GM19324 (cell line): Measurements from ENCODE around the gene RC3H2.
"Not testable (repeated sequence)": the region's sequence is repeated elsewhere in the genome, so short reads cannot be mapped to it uniquely, and the experiment has no call there.

Source experiments
- ATAC-seq: cut with Tn5 transposase; IDR thresholded peaks from one replicate; pipeline ENCODE4 v1.9.1; 2021; ENCODE audit warnings: mild to moderate bottlenecking, moderate library complexity; ENCODE audit not compliant: unreplicated experiment, low FRiP score

The RC3H2 gene

DNA sequence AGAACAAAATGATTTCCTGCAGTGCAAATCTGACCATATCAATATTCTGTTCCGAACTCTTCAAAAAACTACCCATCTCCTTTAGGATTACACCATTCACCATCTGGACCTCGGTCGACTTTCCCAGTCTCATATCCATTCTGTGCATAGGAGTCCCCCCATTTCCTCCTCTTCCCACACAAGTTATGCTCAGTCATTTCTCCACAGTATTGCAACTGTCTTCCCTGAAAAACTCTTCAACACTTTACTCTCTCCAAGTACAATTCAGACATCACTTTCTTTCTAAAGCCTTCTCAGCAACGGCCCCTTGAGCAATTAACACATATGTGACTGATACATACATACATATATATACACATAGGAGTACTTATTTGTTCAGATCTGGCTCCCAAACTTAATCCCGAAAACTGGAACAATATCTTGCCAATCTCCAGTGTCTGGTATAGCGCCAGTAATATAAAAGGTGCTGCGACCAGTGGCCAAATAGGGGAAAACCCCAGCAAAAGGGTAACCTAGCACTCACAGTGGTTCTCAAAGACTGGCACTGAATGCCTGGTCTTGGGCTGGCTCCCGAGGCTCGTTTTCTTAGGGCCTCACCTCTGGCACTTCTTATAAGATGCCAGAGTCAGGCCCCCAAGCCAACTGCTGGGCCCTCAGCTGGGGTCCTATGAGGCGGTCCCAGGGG is 25.5 kb upstream of the RC3H2 start:
- ATAC-seq, result no peak

GRCh38 chr9:122929796-122930354 is 24.7 kb upstream of the RC3H2 start:
- ATAC-seq, result no peak

DNA sequence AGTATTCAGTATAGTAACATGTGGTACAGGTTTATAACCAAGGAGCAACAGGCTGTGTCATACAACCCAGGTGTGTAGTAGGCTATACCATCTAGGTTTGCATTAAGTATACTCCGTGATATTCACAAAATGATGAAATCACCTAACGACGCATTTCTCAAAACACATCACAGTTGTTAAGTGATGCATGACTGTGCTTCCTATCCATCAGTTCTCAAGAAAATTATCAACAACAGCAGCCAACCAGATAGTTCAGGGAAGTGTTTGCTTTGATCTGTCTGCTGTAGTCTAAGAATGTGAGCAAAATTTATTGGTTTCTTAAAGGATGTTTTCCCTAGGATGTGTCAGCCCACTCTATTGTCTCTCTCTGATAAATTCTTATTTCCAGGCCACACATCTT is 18.8 kb upstream of the RC3H2 start:
- ATAC-seq, result no peak

GRCh38 chr9:122922713-122923112 is 17.6 kb upstream of the RC3H2 start:
- no peak for ATAC-seq

- ATAC-seq, result no peak
These were observed 13.2 kb upstream of the RC3H2 start for GRCh38 chr9:122918310-122918709.

DNA sequence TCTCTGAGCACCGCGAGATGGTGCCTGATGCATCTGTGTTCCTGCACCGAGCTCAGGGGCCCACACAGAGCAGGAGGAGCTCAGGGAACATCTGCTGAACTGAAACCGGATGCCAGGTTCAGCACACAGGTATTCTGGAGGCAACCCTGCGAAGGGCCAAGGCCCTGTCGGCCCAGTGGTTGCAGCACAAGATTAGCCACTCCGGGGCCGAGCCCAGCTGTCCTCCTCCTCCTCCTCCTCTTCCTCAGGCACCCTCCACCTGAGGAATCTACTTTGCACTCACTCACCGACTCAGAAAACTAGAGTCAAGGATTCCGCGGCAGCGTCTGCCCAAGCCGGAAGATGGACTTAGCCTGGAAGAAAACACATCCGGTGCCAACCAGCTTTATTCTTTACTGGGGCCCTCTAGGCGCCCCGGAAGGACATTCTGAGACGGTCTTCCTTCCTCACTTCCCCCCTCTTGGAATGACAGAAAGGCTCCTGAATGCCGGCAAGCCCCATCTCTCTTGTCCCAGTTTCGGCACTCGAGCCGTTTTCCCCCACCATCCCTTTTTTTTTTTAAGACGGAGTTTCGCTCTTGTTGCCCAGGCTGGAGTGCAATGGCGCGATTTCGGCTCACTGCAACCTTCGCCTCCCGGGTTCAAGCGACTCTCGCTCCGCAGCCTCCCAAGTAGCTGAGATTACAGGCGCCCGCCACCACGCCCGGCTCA is 8.0 kb upstream of the RC3H2 start, which contains the start of gene ZBTB6:
TSS of gene ZBTB6 (minus strand) at position 360 of the 710 bp plus-strand sequence. CDS start 1,251 bp downstream, outside the sequence.
- ATAC-seq, result peak; percentile 96

GRCh38 chr9:122912671-122912963 is 7.5 kb upstream of the RC3H2 start:
- no peak for ATAC-seq

DNA sequence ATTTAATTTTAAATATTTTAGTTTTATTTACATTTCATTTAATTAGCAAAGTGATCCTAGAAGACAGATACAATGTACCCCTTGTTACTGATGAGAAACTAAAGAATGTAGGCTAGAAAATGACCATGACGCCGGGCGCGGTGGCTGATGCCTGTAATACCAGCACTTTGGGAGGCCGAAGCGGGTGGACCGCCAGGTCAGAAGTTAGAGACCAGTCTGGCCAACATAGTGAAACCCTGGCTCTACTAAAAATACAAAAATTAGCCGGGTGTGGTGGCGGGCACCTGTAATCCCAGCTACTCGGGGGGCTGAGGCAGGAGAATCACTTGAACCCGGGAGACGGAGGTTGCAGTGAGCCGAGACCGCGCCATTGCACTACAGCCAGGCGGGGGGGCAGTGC is 963 bp upstream of the RC3H2 start:
- ATAC-seq, result not testable (repeated sequence)

GRCh38 chr9:122904466-122904822 is 715 bp downstream of the RC3H2 start:
- ATAC-seq, result peak; percentile 21

GRCh38 chr9:122900791-122901190 is 4.4 kb downstream of the RC3H2 start:
- no peak for ATAC-seq

- ATAC-seq, result no peak
These were observed 7.2 kb downstream of the RC3H2 start for GRCh38 chr9:122897969-122898368.

- ATAC-seq, result no peak
These were observed 16.7 kb downstream of the RC3H2 start for GRCh38 chr9:122888480-122888879.

DNA sequence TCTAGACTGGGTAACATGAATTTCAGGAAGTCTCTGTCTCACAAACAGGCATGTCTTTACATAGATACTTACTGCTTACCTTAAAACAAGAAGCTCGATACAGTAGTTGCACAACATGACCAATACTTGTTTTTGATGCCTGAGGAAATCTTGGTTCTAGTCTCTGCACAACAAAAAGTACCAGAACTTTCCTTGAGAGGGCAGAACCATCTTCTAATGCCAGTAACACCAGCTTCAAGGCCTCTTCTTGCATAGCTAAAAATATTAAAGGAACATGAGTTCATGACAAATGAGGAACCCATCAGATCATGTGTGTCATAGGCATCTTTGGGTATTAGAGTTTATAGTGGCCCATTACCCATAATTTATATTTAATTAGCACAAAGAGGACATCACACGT is 22.0 kb downstream of the RC3H2 start:
- ATAC-seq, result no peak

GRCh38 chr9:122879443-122879842 is 25.7 kb downstream of the RC3H2 start:
- ATAC-seq, result no peak

DNA sequence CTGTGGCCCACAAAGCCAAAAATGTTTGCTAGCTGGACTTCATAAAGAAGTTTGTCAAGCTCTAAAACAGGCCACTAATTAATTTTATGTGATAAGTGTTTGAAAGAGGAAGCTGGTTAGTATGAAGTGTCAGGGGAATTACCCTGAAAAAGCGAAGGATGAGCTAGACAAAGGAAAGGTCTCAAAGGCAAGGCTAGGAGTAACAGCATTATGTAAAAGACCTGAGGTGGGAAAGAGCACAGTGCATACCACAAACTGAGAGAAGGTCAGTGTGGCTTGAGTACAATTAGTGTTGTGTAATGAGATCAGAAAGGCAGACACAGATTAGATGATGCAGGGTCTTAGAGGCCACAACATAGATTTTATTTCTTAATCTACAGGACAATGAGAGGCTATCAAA is 29.6 kb downstream of the RC3H2 start:
- ATAC-seq, result no peak

GRCh38 chr9:122867276-122867675 is 37.9 kb downstream of the RC3H2 start:
- ATAC-seq, result not testable (repeated sequence)

GRCh38 chr9:122866079-122866478 is 39.1 kb downstream of the RC3H2 start:
- ATAC-seq, result no peak

DNA sequence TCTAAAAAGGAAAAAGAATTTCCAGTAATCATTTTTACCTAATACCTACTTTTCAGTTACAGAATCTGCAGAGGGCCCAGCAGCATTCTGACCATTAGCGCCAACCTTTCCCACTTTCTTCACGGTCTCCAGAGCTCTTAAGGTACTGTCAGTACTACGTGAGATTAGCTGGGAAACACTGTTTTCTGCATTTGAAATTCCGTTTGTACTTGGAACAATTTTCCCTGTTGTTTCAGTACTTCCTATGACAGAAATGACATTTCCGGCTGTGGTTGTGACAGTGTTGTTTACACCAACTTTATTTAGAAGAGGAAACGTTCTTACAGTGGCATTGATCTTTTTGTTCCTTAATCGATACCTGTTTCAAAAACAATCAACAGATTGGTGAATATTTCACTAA is 39.9 kb downstream of the RC3H2 start:
- ATAC-seq, result no peak

GRCh38 chr9:122863407-122863806 is 41.8 kb downstream of the RC3H2 start:
- ATAC-seq, result no peak

DNA sequence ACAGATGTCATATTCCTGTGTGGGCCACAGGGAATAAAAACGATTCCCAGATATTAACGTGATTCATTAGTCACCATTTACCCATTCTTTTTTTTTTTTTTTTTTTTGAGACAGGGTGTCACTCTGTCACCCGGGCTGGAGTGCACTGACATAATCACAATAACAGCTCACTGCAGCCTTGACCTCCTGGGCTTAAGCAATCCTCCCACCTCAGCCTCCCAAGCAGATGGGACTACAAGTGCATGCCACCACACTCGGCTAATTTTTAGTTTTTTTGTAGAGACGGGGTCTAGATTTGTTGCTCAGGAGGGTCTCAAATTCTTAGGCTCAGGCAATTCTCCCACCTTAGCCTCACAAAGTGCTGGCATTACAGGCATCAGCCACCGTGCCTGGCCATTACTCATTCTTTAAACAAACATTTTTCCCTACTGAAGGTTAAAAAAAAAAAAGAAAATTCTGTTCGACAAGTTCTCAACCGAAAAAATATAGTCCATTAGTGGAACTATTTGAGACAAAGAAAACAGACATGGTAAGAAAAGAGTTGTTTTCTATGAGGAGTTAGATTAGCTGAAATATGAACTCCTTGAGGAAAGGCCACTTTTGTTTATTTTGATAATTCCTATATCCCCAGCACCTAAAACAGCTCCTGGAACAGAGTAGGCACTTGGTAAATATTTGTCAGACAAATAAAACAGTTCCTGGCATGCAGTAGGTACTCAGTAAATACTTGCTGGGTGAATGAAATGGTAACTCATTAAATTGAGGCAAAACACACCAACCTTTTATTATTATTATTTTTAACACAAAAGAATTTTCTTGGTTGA is 44.6 kb downstream of the RC3H2 start:
- ATAC-seq, result no peak

GRCh38 chr9:122857815-122858214 is 47.3 kb downstream of the RC3H2 start:
- no peak for ATAC-seq
